Naive thymus-derived CD4-positive, alpha-beta T cell (primary cell): ENCODE results near the gene PLA1A. TPM values are rescaled to one million over a fixed set of nuclear protein-coding genes. Genes with fewer than 3 reads are reported as not detected.

ENCODE experiments used
- ATAC-seq: fragments of 150-1000 bp; cut with Tn5 transposase; 2 replicates; pipeline ENCODE4 v1.10.0; 2021; ENCODE audit warnings: mild to moderate bottlenecking, moderate library complexity
- CTCF ChIA-PET: fragments of 350-600 bp; sonication (Branson Sonifier 250); formaldehyde crosslinking; loops from one replicate; lab custom pipeline; 2021; ENCODE audit warnings: antibody characterized with exemption; lab: Charles Lee
- POLR2A ChIA-PET: fragments of 350-600 bp; sonication (Branson Sonifier 250); formaldehyde crosslinking; loops from one replicate; lab custom pipeline; 2021; ENCODE audit warnings: antibody characterized with exemption, inconsistent platforms; lab: Charles Lee
- DNase-seq, 9 donors: peaks; one replicate each; pipeline versions ENCODE4 v3.0.0 to v3.0.0-alpha.2; 2020 to 2022; ENCODE audit warnings: mixed read lengths in 1 of 9
- H3K27ac ChIP-seq: one replicate; pipeline ENCODE4 v1.7.0; 2013; ENCODE audit warnings: mild to moderate bottlenecking, low read depth, low read length, moderate library complexity
- H3K27me3 ChIP-seq, 2 donors: one replicate each; pipeline ENCODE4 v1.7.0; 2013; ENCODE audit warnings: low read length in 2 of 2, mild to moderate bottlenecking in 2 of 2, moderate library complexity in 2 of 2; ENCODE audit not compliant: control insufficient read depth in 2 of 2, insufficient read depth in 2 of 2
- H3K36me3 ChIP-seq, 3 experiments: 1 replicate in 2 of 3; 2 replicates in 1 of 3; pipeline ENCODE4 v1.7.0; 2013; ENCODE audit warnings: low read length in 3 of 3, mild to moderate bottlenecking in 3 of 3, moderate library complexity in 1 of 3; ENCODE audit not compliant: insufficient read depth in 3 of 3, control insufficient read depth in 2 of 3
- H3K4me1 ChIP-seq, 2 donors: one replicate each; pipeline ENCODE4 v1.7.0; 2013; ENCODE audit warnings: low read length in 2 of 2, mild to moderate bottlenecking in 2 of 2, moderate library complexity in 1 of 2; ENCODE audit not compliant: control insufficient read depth in 2 of 2, insufficient read depth in 2 of 2
- H3K4me3 ChIP-seq: 2 replicates; pipeline ENCODE4 v1.7.0; 2013; ENCODE audit warnings: mild to moderate bottlenecking, low read length
- H3K9me3 ChIP-seq, 3 experiments: 1 replicate in 2 of 3; 2 replicates in 1 of 3; pipeline ENCODE4 v1.7.0; 2013; ENCODE audit warnings: low read length in 3 of 3; ENCODE audit not compliant: control insufficient read depth in 2 of 3
- H3K27ac Mint-ChIP-seq, 9 donors: one replicate each; pipeline ENCODE4 v1.8.0; 2020 to 2022; ENCODE audit warnings: mixed read lengths in 9 of 9, mild to moderate bottlenecking in 8 of 9, moderate library complexity in 5 of 9, inconsistent platforms in 2 of 9
- H3K27me3 Mint-ChIP-seq, 5 donors: one replicate each; pipeline ENCODE4 v1.8.0; 2021 to 2022; ENCODE audit warnings: mixed read lengths in 5 of 5, mild to moderate bottlenecking in 1 of 5
- H3K36me3 Mint-ChIP-seq, 5 donors: one replicate each; pipeline ENCODE4 v1.8.0; 2020 to 2022; ENCODE audit warnings: mixed read lengths in 5 of 5, mild to moderate bottlenecking in 3 of 5, inconsistent platforms in 1 of 5
- H3K4me1 Mint-ChIP-seq, 7 donors: one replicate each; pipeline ENCODE4 v1.8.0; 2020 to 2022; ENCODE audit warnings: mixed read lengths in 7 of 7, mild to moderate bottlenecking in 3 of 7, inconsistent platforms in 1 of 7
- H3K4me3 Mint-ChIP-seq, 10 donors: one replicate each; pipeline ENCODE4 v1.8.0; 2020 to 2022; ENCODE audit warnings: mild to moderate bottlenecking in 10 of 10, mixed read lengths in 10 of 10, moderate library complexity in 6 of 10, inconsistent platforms in 2 of 10
- H3K9me3 Mint-ChIP-seq, 11 donors: one replicate each; pipeline ENCODE4 v1.8.0; 2020 to 2022; ENCODE audit warnings: mixed read lengths in 11 of 11, mild to moderate bottlenecking in 4 of 11, inconsistent platforms in 1 of 11, moderate library complexity in 1 of 11
- intact Hi-C, 2 donors: fragments of 100-400 bp; cut with micrococcal nuclease; formaldehyde crosslinking; loops; one replicate each; pipeline ENCODE4 v1.15.1; 2023
- polyA plus RNA-seq, 2 donors: library from polyadenylated mRNA; unstranded; fragments of 300-500 nt; fragmentation: Illumina TruSeq; gene quantifications; one replicate each; pipeline ENCODE4 v1.2.3, GENCODE V29; 2021
- total RNA-seq, 6 experiments: library from RNA in 5 of 6; stranded (reverse) in 5 of 6; gene quantifications; 1 replicate in 5 of 6; 2 replicates in 1 of 6; pipeline ENCODE4 v1.2.3 and lab custom pipeline; 2021 to 2026

PLA1A gene
- total and polyA plus RNA-seq, 7 experiments from 2014 or later: 0.73 TPM; not detected in 6

- Histone ChIP-seq H3K27me3 (no peaks in the 10 kb centered on the region), H3K9me3 (no peaks in the 10 kb centered on the region), H3K4me1 (no peaks in the 10 kb centered on the region), H3K4me3 (no peak overlapping the region), H3K36me3 (peaks cover 0 to 3% (median 0%) of the 10 kb centered on the region in 3 experiments), H3K27ac (no peak overlapping the region)
- ChIA-PET CTCF (no interaction called here), POLR2A (interaction anchor here (0.6 kb wide), 1 partner anchor 308 kb away, joined by 3 read pairs; no protein-coding TSS in a partner anchor)
- Mint-ChIP-seq H3K27me3 (no peaks in the 10 kb centered on the region), H3K4me1 (peaks cover 0 to 13% (median 5%) of the 10 kb centered on the region in 7 donors), H3K36me3 (peaks cover 0 to 18% (median 13%) of the 10 kb centered on the region in 5 donors), H3K4me3 (no peak overlapping the region), H3K9me3 (no peaks in the 10 kb centered on the region), H3K27ac (peak overlapping the region in 4 of 9 donors; percentile 17 to 68 (median 41))
- no peak for ATAC-seq
- no peak for DNase-seq
- intact Hi-C loops: no loop called here
These were observed 65.1 kb downstream of the PLA1A start for GRCh38 chr3:119662604-119663373.

GRCh38 chr3:119663885-119664284, 66.2 kb downstream of the PLA1A start:
- ATAC-seq: no peak
- intact Hi-C loops: no loop called here

GRCh38 chr3:119664370-119664769, 66.7 kb downstream of the PLA1A start:
- H3K27me3 ChIP-seq: no peaks in the 10 kb centered on the region
- ChIA-PET POLR2A (interaction anchor here (0.7 to 0.9 kb wide), 2 partner anchors 13 to 744 kb away, joined by 3 read pairs; partner anchors contain the start of gene COX17), CTCF (interaction anchor here (0.6 kb wide), 1 partner anchor 10 kb away, joined by 4 read pairs; no protein-coding TSS in a partner anchor)
- H3K9me3 Mint-ChIP-seq: no peaks in the 10 kb centered on the region
- DNase-seq (no peak), ATAC-seq (no peak)
- H3K4me1 Mint-ChIP-seq: peaks cover 0 to 8% (median 5%) of the 10 kb centered on the region in 7 donors
- peak overlapping the region in 1 of 9 donors; percentile 42 for H3K27ac Mint-ChIP-seq
- H3K4me1 ChIP-seq: no peaks in the 10 kb centered on the region
- peaks cover 0 to 15% (median 6%) of the 10 kb centered on the region in 5 donors for H3K36me3 Mint-ChIP-seq
- no peak overlapping the region for H3K4me3 Mint-ChIP-seq
- H3K4me3 ChIP-seq: no peak overlapping the region
- H3K27me3 Mint-ChIP-seq: no peaks in the 10 kb centered on the region
- no peak overlapping the region for H3K27ac ChIP-seq
- no peaks in the 10 kb centered on the region for H3K9me3 ChIP-seq
- H3K36me3 ChIP-seq: peaks cover 0 to 5% (median 0%) of the 10 kb centered on the region in 3 experiments
- intact Hi-C loops: no loop called here

More at GRCh38 chr3:119663885-119664284, 66.2 kb downstream of the PLA1A start:
- ChIA-PET CTCF (no interaction called here), POLR2A (interaction anchor here (0.7 to 0.9 kb wide), 2 partner anchors 14 to 744 kb away, joined by 3 read pairs; partner anchors contain the start of gene COX17)
- H3K36me3 Mint-ChIP-seq: peaks cover 0 to 16% (median 8%) of the 10 kb centered on the region in 5 donors
- Histone ChIP-seq H3K4me3 (no peak overlapping the region), H3K4me1 (no peaks in the 10 kb centered on the region), H3K27me3 (no peaks in the 10 kb centered on the region), H3K9me3 (no peaks in the 10 kb centered on the region), H3K36me3 (peaks cover 0 to 7% (median 0%) of the 10 kb centered on the region in 3 experiments), H3K27ac (no peak overlapping the region)
- H3K27ac Mint-ChIP-seq: peak overlapping the region in 3 of 9 donors; percentile 9 to 23 (median 19)
- H3K4me1 Mint-ChIP-seq: peaks cover 0 to 8% (median 5%) of the 10 kb centered on the region in 7 donors
- no peak overlapping the region for H3K4me3 Mint-ChIP-seq
- H3K27me3 Mint-ChIP-seq: no peaks in the 10 kb centered on the region
- no peak for DNase-seq
- no peaks in the 10 kb centered on the region for H3K9me3 Mint-ChIP-seq

- no peak overlapping the region for H3K4me3 Mint-ChIP-seq
- DNase-seq (no peak), ATAC-seq (peak; percentile 24)
- H3K27me3 ChIP-seq: no peaks in the 10 kb centered on the region
- no peak overlapping the region for H3K27ac ChIP-seq
- ChIA-PET POLR2A (no interaction called here), CTCF (interaction anchor here (0.6 kb wide), 1 partner anchor 9 kb away, joined by 4 read pairs; no protein-coding TSS in a partner anchor)
- intact Hi-C loops: no loop called here
- no peaks in the 10 kb centered on the region for H3K4me1 ChIP-seq
- no peaks in the 10 kb centered on the region for H3K27me3 Mint-ChIP-seq
- H3K9me3 Mint-ChIP-seq: no peaks in the 10 kb centered on the region
- no peaks in the 10 kb centered on the region for H3K9me3 ChIP-seq
- peaks cover 0 to 4% (median under 1%) of the 10 kb centered on the region in 3 experiments for H3K36me3 ChIP-seq
- H3K4me3 ChIP-seq: no peak overlapping the region
- peaks cover 0 to 14% (median under 1%) of the 10 kb centered on the region in 5 donors for H3K36me3 Mint-ChIP-seq
- H3K27ac Mint-ChIP-seq: peak overlapping the region in 3 of 9 donors; percentile 21 to 46 (median 42)
- H3K4me1 Mint-ChIP-seq: peaks cover 0 to 9% (median 5%) of the 10 kb centered on the region in 7 donors
These were observed 67.2 kb downstream of the PLA1A start for GRCh38 chr3:119664850-119665379.

GRCh38 chr3:119665954-119666559, 68.4 kb downstream of the PLA1A start:
- Histone ChIP-seq H3K4me3 (no peak overlapping the region), H3K36me3 (peaks cover 0 to 8% (median 4%) of the 10 kb centered on the region in 3 experiments), H3K9me3 (no peaks in the 10 kb centered on the region), H3K27me3 (no peaks in the 10 kb centered on the region), H3K27ac (no peak overlapping the region), H3K4me1 (no peaks in the 10 kb centered on the region)
- peaks cover 0 to 16% (median 4%) of the 10 kb centered on the region in 5 donors for H3K36me3 Mint-ChIP-seq
- ChIA-PET CTCF (no interaction called here), POLR2A (interaction anchor here (0.8 kb wide), 1 partner anchor 11 kb away, joined by 4 read pairs; no protein-coding TSS in a partner anchor)
- H3K4me3 Mint-ChIP-seq: no peak overlapping the region
- H3K4me1 Mint-ChIP-seq: peaks cover 2 to 14% (median 5%) of the 10 kb centered on the region in 7 donors
- DNase-seq (no peak), ATAC-seq (no peak)
- H3K27ac Mint-ChIP-seq: peak overlapping the region in 1 of 9 donors; percentile 34
- no peaks in the 10 kb centered on the region for H3K9me3 Mint-ChIP-seq
- intact Hi-C loops: no loop called here
- no peaks in the 10 kb centered on the region for H3K27me3 Mint-ChIP-seq

- H3K9me3 Mint-ChIP-seq: no peaks in the 10 kb centered on the region
- no peaks in the 10 kb centered on the region for H3K27me3 ChIP-seq
- peaks cover 8 to 28% (median 10%) of the 10 kb centered on the region in 3 experiments for H3K36me3 ChIP-seq
- ChIA-PET CTCF (no interaction called here), POLR2A (no interaction called here)
- H3K4me3 Mint-ChIP-seq: no peak overlapping the region
- ATAC-seq (no peak), DNase-seq (no peak)
- H3K27ac Mint-ChIP-seq: peak overlapping the region in 3 of 9 donors; percentile 26 to 52 (median 48)
- peaks cover 3 to 32% (median 21%) of the 10 kb centered on the region in 7 donors for H3K4me1 Mint-ChIP-seq
- H3K27ac ChIP-seq: no peak overlapping the region
- no peaks in the 10 kb centered on the region for H3K27me3 Mint-ChIP-seq
- H3K4me3 ChIP-seq: no peak overlapping the region
- no peaks in the 10 kb centered on the region for H3K9me3 ChIP-seq
- H3K4me1 ChIP-seq: peaks cover 0 to 1% of the 10 kb centered on the region in 2 donors
- H3K36me3 Mint-ChIP-seq: peaks cover 0 to 36% (median 10%) of the 10 kb centered on the region in 5 donors
- intact Hi-C loops: loop anchor here in 1 of 2 donors (10.0 kb wide), 3 partner anchors 145 to 925 kb away; partner anchors contain the start of gene NDUFB4
These were observed 72.4 kb downstream of the PLA1A start for GRCh38 chr3:119669906-119670570.
